Right lobe of liver (tissue), 6 donors: ENCODE measurements around the gene ATP1A3. TPM values are rescaled to one million over a fixed set of nuclear protein-coding genes. Genes with fewer than 3 reads are reported as not detected.
A peak's percentile ranks its signal among the peaks of the same experiment; 100 is the strongest.
"Not testable (repeated sequence)": the region's sequence is repeated elsewhere in the genome, so short reads cannot be mapped to it uniquely, and the experiment has no call there.

Experiments used
- ATAC-seq, 4 donors: fragments of 200-7000 bp; cut with Tn5 transposase; one replicate each; pipeline ENCODE4 v1.9.1; 2020; ENCODE audit warnings: mild to moderate bottlenecking in 4 of 4, moderate library complexity in 4 of 4
- DNase-seq, 3 donors: peaks; one replicate each; pipeline ENCODE4 v3.0.0-alpha.2; 2020
- H3K27ac ChIP-seq, 3 donors: fragments of 200-600 bp; one replicate each; pipeline ENCODE4 v1.8.0; 2022
- H3K27me3 ChIP-seq, 2 donors: fragments of 200-600 bp; one replicate each; pipeline ENCODE4 v1.8.0; 2022
- H3K36me3 ChIP-seq, 4 donors: fragments of 200-600 bp; sonication (generic) in 1 of 4; one replicate each; pipeline versions ENCODE4 v1.5.1 to v1.8.0; 2017 to 2022; ENCODE audit warnings: control low read depth in 1 of 4
- H3K4me1 ChIP-seq, 4 donors: fragments of 200-600 bp; sonication (generic) in 1 of 4; one replicate each; pipeline versions ENCODE4 v1.5.1 to v1.8.0; 2017 to 2022; ENCODE audit warnings: control low read depth in 1 of 4
- H3K4me3 ChIP-seq, 3 donors: fragments of 200-600 bp; one replicate each; pipeline ENCODE4 v1.8.0; 2022
- H3K9me3 ChIP-seq, 4 donors: fragments of 200-600 bp; sonication (generic) in 1 of 4; one replicate each; pipeline versions ENCODE4 v1.5.1 to v1.8.0; 2017 to 2022; ENCODE audit warnings: control low read depth in 1 of 4
- POLR2A ChIP-seq: fragments of 450-650 bp; IDR thresholded peaks from one replicate; pipeline ENCODE4 v1.6.1; 2017; ENCODE audit warnings: antibody characterized with exemption, mild to moderate bottlenecking
- WGBS: methylation state at CpG from one replicate; pipeline ENCODE4 v1.1.6; 2018; ENCODE audit warnings: low coverage, low lambda C conversion rate; ENCODE audit not compliant: insufficient coverage; ENCODE audit errors: missing lambda C conversion rate; 5-methylcytosine and 5-hydroxymethylcytosine counted together
- intact Hi-C, 2 donors: fragments of 100-400 bp; cut with DNase I; formaldehyde crosslinking; loops; one replicate each; pipeline versions ENCODE4 v1.11.2 to v1.14.1; 2022
- total RNA-seq, 6 experiments: library from RNA; depleted of rRNA in 2 of 6; stranded (reverse); fragments of >200 nt in 2 of 6; fragmentation: NEBNext Ultra II Directional in 3 of 6; extraction: Animal tissue kit (Norgen Biotek cat#: 25700) in 3 of 6; gene quantifications; one replicate each; pipeline versions ENCODE4 v1.1.0 to v1.2.4, GENCODE V29; 2016 to 2023
- TF ChIP-seq, protein P1 (sequence below), 4 donors: fragments of 200-600 bp in 3 of 4; fragments of 450-650 bp in 1 of 4; IDR thresholded peaks; one replicate each; pipeline versions ENCODE4 v1.5.1 to v1.8.0; 2016 to 2022; ENCODE audit warnings: antibody characterized with exemption in 4 of 4, mild to moderate bottlenecking in 2 of 4
- donor health status: DM: no; HTN: yes; CAD: no.
- donor health status: DM: no; HTN: no; CAD: no.
- donor health status: DM: no; HTN: no; CAD: no.
- donor health status: DM: no; HTN: yes; CAD: no.
- donor health status: DM: no; HTN: yes; CAD: no.

ATP1A3 gene
- total RNA-seq, 6 experiments from 2014 or later, result 0.07 TPM; not detected in 4

DNA sequence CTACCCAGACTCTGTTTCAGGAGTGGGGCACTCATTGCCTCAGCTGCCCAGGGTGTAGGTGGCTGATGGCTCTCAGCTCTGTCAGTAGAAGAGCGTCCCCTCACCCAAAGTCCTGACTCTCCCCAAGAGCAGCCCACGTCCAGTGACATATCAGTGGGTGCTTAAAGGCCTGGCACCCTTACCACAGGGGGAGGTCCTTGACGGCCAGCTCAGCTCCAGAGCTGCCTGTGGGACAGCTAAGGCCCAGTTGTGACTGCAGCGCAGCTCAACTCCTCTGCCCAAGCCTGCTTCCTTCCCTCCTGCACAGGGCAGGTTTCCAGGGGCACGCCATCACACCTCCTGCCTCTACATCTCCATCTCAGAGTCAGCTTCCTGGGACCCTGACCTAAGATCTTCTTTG, 43.6 kb upstream of the ATP1A3 start:
- no peak for TF ChIP-seq POLR2A
- TF ChIP-seq, protein P1, sequence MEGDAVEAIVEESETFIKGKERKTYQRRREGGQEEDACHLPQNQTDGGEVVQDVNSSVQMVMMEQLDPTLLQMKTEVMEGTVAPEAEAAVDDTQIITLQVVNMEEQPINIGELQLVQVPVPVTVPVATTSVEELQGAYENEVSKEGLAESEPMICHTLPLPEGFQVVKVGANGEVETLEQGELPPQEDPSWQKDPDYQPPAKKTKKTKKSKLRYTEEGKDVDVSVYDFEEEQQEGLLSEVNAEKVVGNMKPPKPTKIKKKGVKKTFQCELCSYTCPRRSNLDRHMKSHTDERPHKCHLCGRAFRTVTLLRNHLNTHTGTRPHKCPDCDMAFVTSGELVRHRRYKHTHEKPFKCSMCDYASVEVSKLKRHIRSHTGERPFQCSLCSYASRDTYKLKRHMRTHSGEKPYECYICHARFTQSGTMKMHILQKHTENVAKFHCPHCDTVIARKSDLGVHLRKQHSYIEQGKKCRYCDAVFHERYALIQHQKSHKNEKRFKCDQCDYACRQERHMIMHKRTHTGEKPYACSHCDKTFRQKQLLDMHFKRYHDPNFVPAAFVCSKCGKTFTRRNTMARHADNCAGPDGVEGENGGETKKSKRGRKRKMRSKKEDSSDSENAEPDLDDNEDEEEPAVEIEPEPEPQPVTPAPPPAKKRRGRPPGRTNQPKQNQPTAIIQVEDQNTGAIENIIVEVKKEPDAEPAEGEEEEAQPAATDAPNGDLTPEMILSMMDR (IDR thresholded peaks at IDR 0.05), result no peak
- H3K4me3 ChIP-seq, result no peak overlapping the region
- no peaks in the 10 kb centered on the region for H3K36me3 ChIP-seq
- no peaks in the 10 kb centered on the region for H3K4me1 ChIP-seq
- 20% methylated on average over 1 of the region's 5 CpGs for WGBS
- no peaks in the 10 kb centered on the region for H3K27me3 ChIP-seq
- DNase-seq, result no peak
- H3K27ac ChIP-seq, result no peak overlapping the region
- ATAC-seq, result no peak
- H3K9me3 ChIP-seq, result no peaks in the 10 kb centered on the region
- intact Hi-C loops, result no loop called here

DNA sequence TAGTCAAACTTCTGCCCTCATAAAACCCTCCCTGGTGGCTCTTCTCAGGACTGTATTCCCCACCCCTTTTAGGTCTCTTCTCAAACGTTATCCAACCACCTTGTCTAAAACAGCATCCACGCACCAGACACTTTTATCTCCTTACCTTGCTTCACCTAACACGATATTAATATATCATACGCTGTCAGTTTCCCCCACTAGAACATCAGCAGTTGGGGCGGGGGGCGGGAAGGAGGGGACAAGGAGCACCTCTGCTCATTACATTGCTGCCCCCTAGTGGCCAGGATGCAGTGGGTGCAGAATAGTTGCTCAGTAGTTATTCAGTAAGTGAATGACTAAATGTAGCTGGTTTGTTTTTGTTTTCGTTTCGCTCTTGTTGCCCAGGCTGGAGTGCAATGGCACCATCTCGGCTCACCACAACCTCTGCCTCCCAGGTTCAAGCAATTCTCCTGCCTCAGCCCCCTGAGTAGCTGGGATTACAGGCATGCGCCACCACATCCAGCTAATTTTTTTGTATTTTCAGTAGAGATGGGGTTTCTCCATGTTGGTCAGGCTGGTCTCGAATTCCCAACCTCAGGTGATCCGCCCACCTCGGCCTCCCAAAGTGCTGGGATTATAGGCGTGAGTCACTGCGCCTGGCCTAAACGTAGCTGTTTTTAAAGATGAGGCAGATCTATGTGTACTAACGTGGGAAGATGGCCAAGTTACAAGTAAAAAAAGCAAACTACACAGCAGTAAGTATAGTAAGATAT, 40.8 kb upstream of the ATP1A3 start:
- H3K9me3 ChIP-seq, intact Hi-C loops, H3K27ac ChIP-seq, H3K36me3 ChIP-seq, H3K27me3 ChIP-seq, H3K4me1 ChIP-seq: not testable (repeated sequence)
- H3K4me3 ChIP-seq, result peak overlapping the region in 1 of 3 donors; percentile 14
- 16% methylated on average over 16 of the region's 17 CpGs for WGBS
- TF ChIP-seq, protein P1 (IDR thresholded peaks at IDR 0.05), result peak; percentile 50 to 86 (median 74)
- peak; percentile 68 to 92 (median 74) for ATAC-seq
- DNase-seq, result peak in 1 of 3 donors; percentile 47

DNA sequence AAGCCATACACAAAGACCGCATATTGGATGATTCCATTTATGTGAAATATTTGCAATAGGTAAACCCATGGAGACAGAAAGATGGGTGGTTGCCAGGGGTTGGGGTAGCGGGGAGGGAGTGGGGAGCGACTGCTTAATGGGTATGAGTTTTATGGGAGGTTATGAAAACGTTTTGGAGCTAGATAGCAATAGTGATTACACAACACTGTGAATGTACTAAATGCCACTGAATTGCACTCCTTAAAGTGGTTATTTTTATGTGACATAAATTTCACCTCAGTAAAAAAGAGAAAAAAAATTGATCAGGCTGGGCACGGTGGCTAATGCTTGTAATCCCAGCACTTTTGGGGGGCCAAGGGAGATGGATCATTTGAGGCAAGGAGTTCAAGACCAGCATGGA, 39.4 kb upstream of the ATP1A3 start:
- no peak overlapping the region for H3K27ac ChIP-seq
- intact Hi-C loops, result no loop called here
- no peak overlapping the region for H3K4me3 ChIP-seq
- H3K36me3 ChIP-seq, result no peaks in the 10 kb centered on the region
- WGBS, result 56% methylated on average over 5 of the region's 5 CpGs
- ATAC-seq (no peak), DNase-seq (no peak)
- H3K9me3 ChIP-seq, result no peaks in the 10 kb centered on the region
- no peaks in the 10 kb centered on the region for H3K27me3 ChIP-seq
- no peaks in the 10 kb centered on the region for H3K4me1 ChIP-seq
- TF ChIP-seq POLR2A, result no peak
- TF ChIP-seq, protein P1 (IDR thresholded peaks at IDR 0.05), result no peak

GRCh38 chr19:42032431-42032830, 38.4 kb upstream of the ATP1A3 start:
- Histone ChIP-seq H3K27me3 (no peaks in the 10 kb centered on the region), H3K27ac (no peak overlapping the region), H3K4me3 (no peak overlapping the region), H3K9me3 (no peaks in the 10 kb centered on the region), H3K4me1 (no peaks in the 10 kb centered on the region), H3K36me3 (no peaks in the 10 kb centered on the region)
- no peak for DNase-seq
- TF ChIP-seq, protein P1 (IDR thresholded peaks at IDR 0.05), result no peak
- TF ChIP-seq POLR2A, result no peak
- WGBS, result 52% methylated on average over 5 of the region's 5 CpGs
- intact Hi-C loops, result no loop called here
- no peak for ATAC-seq
